ENCODE data around the gene NTN1. TPM values are rescaled to one million over a fixed set of nuclear protein-coding genes. Genes with fewer than 3 reads are reported as not detected.

The NTN1 gene
- total RNA-seq, 1 experiment from 2014 or later: 1.2 TPM

DNA sequence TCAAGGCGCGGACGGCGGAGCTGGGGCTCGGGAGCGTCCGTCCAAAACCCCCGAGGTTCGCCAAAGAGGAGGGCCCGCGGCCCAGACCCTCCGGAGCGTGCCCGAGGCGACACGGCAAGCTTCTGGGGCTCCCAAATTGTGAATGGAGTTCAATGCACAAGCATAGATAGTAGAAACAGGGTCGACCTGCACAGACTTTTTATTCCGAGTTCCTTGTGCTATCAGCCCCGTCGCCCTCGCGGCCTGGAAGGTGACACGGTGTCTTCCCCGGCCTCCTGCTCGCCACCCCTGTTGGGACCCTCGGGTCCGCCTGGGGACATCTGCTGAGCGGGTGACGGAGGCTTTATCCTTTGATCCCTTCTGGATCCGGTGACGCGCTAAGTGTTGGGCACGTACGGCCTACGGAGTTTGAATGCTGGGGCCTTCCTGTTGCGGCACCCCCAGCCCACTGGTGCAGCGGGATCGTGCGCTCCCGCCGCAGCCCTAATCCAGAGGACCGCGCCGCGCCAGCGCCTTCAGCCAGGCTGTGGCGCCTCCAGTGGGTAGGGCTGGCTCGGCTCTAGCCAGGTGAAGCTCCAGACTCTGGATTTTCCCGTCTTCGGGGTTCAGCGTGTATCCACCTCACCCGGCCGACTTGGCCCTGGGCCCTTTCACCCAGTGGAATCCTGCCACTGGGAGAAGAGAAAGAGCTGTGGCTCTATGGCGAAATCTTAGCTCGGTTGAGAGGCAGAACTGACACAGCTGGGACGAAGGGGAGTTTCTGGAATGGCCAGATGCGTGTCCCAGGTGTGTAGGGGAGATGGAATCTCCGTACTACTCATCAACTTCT, 17.0 kb upstream of the NTN1 start:
- no peak overlapping the region for H2BK12ac ChIP-seq (ENCODE audit: insufficient read length, low read depth, low read length)
- no peaks in the 10 kb centered on the region for H3K79me1 ChIP-seq (ENCODE audit: insufficient read depth, low read depth, low read length, poor library complexity, severe bottlenecking)
- TF ChIP-seq, protein P1, sequence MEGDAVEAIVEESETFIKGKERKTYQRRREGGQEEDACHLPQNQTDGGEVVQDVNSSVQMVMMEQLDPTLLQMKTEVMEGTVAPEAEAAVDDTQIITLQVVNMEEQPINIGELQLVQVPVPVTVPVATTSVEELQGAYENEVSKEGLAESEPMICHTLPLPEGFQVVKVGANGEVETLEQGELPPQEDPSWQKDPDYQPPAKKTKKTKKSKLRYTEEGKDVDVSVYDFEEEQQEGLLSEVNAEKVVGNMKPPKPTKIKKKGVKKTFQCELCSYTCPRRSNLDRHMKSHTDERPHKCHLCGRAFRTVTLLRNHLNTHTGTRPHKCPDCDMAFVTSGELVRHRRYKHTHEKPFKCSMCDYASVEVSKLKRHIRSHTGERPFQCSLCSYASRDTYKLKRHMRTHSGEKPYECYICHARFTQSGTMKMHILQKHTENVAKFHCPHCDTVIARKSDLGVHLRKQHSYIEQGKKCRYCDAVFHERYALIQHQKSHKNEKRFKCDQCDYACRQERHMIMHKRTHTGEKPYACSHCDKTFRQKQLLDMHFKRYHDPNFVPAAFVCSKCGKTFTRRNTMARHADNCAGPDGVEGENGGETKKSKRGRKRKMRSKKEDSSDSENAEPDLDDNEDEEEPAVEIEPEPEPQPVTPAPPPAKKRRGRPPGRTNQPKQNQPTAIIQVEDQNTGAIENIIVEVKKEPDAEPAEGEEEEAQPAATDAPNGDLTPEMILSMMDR (conservative IDR thresholded peaks at IDR 0.05): peak; percentile 46; the same call in 2 of the 3 replicates
- no peak overlapping the region for H4K5ac ChIP-seq (ENCODE audit: insufficient read length, low read depth, low read length)
- no peak overlapping the region for H2BK20ac ChIP-seq (ENCODE audit: low read depth, low read length, poor library complexity, severe bottlenecking)
- H3K27me3 ChIP-seq (ENCODE audit: insufficient read depth, low read length): peaks cover 50% of the 10 kb centered on the region
- H2BK15ac ChIP-seq (ENCODE audit: low read depth, low read length): no peak overlapping the region
- Mint-ChIP-seq H3K4me1 (peaks cover 11 to 22% of the 10 kb centered on the region in 2 experiments), H3K27ac (no peak overlapping the region), H3K27me3 (ENCODE audit: low read depth) (peaks cover 94% of the 10 kb centered on the region), H3K4me3 (peak overlapping the region; percentile 55 to 74), H3K9me3 (peaks cover 4 to 9% of the 10 kb centered on the region in 2 experiments; a peak in 3 of 5 replicates), H3K36me3 (ENCODE audit: insufficient read depth in 1 of 3, low read depth in 3 of 3) (no peaks in the 10 kb centered on the region; a peak in 1 of 7 replicates)
- H3K56ac ChIP-seq (ENCODE audit: insufficient read length, low read depth, low read length): no peak overlapping the region
- H3K18ac ChIP-seq (ENCODE audit: insufficient read length, low read depth, low read length): no peak overlapping the region
- H3K4me2 ChIP-seq (ENCODE audit: insufficient read depth, insufficient read length, low read length): peak overlapping the region; percentile 48
- H3K23ac ChIP-seq (ENCODE audit: insufficient read length, low read depth, low read length): no peak overlapping the region
- H2AFZ ChIP-seq (ENCODE audit: low read length): no peak overlapping the region
- no peak overlapping the region for H4K91ac ChIP-seq (ENCODE audit: insufficient read length, low read depth, low read length)
- no peak overlapping the region for H3K9ac ChIP-seq (ENCODE audit: extremely low read depth, insufficient read length, low read length)
- H4K8ac ChIP-seq (replicated peaks; ENCODE audit: insufficient read length, low read depth, low read length): no peak overlapping the region
- no peak overlapping the region for H2BK120ac ChIP-seq (ENCODE audit: low read depth, low read length, poor library complexity, severe bottlenecking)
- no peaks in the 10 kb centered on the region for H3K4me1 ChIP-seq (ENCODE audit: insufficient read depth, low read length)
- H3K27ac ChIP-seq (ENCODE audit: insufficient read length, low read depth, low read length): no peak overlapping the region
- no peak overlapping the region for H2AK5ac ChIP-seq (ENCODE audit: insufficient read length, low read length)
- no CpG with 5 or more reads among the region's 58 CpGs for WGBS (ENCODE audit: extremely low coverage, insufficient read length, low lambda C conversion rate)
- no peaks in the 10 kb centered on the region for H4K20me1 ChIP-seq (ENCODE audit: control insufficient read depth, insufficient read depth, insufficient read length)
- H3K4ac ChIP-seq (ENCODE audit: low read depth, low read length): no peak overlapping the region
- H3K23me2 ChIP-seq (ENCODE audit: insufficient read length, low read depth, low read length, poor library complexity, severe bottlenecking): peaks cover 16% of the 10 kb centered on the region
- peak; percentile 67 for DNase-seq
- no peak overlapping the region for H3K14ac ChIP-seq (ENCODE audit: insufficient read depth, low read length)
- H3K79me2 ChIP-seq (ENCODE audit: insufficient read depth, low read length): no peaks in the 10 kb centered on the region
- no peak overlapping the region for H2BK5ac ChIP-seq (ENCODE audit: insufficient read length, low read length)
- no peak overlapping the region for H3T11ph ChIP-seq (ENCODE audit: low read length)
- no peaks in the 10 kb centered on the region for H3K9me3 ChIP-seq (ENCODE audit: control insufficient read depth, low read depth, low read length)
